Measurements from ENCODE around the gene ADAMTS10. TPM values are rescaled to one million over a fixed set of nuclear protein-coding genes. Genes with fewer than 3 reads are reported as not detected.

The ADAMTS10 gene
- total and polyA plus RNA-seq, 2 of the 13 experiments (the other 11 are each of a cell fraction or from before 2014, with no cell fraction given): 0.49 to 1.7 TPM

DNA sequence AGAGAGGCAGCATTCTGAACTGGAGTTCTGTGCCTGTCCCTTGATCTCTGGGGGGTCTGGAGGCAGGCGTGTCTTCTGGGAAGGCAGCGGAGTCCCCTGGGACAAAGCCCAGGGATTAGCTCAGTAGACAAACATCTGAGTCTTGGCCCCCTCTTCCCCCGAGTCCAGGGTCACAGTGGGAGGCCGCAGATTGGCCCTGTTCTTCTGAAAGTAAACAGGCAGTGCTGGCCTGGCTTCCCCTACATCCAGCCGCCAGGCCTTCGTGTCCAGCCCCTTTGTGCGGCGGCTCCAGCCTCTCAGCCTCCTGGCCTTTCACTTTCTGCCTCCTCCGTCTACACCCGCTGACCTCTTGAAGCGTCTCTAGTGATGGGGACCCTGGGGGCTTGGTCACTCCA, 20.9 kb upstream of the ADAMTS10 start (continued):
- TF ChIP-seq MAFF (IDR thresholded peaks at IDR 0.05; ENCODE audit: low read depth, low read length) (no peak), ZSCAN12 (CRISPR knock-in tag; IDR thresholded peaks at IDR 0.05) (no peak), MEF2D (CRISPR knock-in tag; IDR thresholded peaks at IDR 0.05) (no peak), RFX5 (IDR thresholded peaks at IDR 0.05; ENCODE audit: low read depth, low read length) (no peak), ZNF713 (CRISPR knock-in tag; IDR thresholded peaks at IDR 0.05) (no peak), NR2F6 (IDR thresholded peaks at IDR 0.05) (peak; percentile 89), NR2F6 (CRISPR knock-in tag; IDR thresholded peaks at IDR 0.05) (peak; percentile 92), SMAD9 (CRISPR knock-in tag; IDR thresholded peaks at IDR 0.05) (no peak), FIP1L1 (IDR thresholded peaks at IDR 0.05; ENCODE audit: borderline replicate concordance, insufficient read depth, low read depth, low read length) (no peak), YY1 (IDR thresholded peaks at IDR 0.05; ENCODE audit: insufficient read depth, insufficient replicate concordance, low read depth, low read length) (no peak), ZNF446 (CRISPR knock-in tag; IDR thresholded peaks at IDR 0.05) (no peak), KAT7 (CRISPR knock-in tag; IDR thresholded peaks at IDR 0.05; ENCODE audit: borderline replicate concordance) (no peak), PHF20 (CRISPR knock-in tag; IDR thresholded peaks at IDR 0.05) (no peak), ZNF839 (CRISPR knock-in tag; IDR thresholded peaks at IDR 0.05; ENCODE audit: borderline replicate concordance) (no peak), PCBP1 (IDR thresholded peaks at IDR 0.05; ENCODE audit: borderline replicate concordance, low read depth, low read length) (no peak), MEIS2 (CRISPR knock-in tag; IDR thresholded peaks at IDR 0.05) (peak; percentile 66; the same call in 1 of the 2 replicates)
- TF ChIP-seq, protein P1, sequence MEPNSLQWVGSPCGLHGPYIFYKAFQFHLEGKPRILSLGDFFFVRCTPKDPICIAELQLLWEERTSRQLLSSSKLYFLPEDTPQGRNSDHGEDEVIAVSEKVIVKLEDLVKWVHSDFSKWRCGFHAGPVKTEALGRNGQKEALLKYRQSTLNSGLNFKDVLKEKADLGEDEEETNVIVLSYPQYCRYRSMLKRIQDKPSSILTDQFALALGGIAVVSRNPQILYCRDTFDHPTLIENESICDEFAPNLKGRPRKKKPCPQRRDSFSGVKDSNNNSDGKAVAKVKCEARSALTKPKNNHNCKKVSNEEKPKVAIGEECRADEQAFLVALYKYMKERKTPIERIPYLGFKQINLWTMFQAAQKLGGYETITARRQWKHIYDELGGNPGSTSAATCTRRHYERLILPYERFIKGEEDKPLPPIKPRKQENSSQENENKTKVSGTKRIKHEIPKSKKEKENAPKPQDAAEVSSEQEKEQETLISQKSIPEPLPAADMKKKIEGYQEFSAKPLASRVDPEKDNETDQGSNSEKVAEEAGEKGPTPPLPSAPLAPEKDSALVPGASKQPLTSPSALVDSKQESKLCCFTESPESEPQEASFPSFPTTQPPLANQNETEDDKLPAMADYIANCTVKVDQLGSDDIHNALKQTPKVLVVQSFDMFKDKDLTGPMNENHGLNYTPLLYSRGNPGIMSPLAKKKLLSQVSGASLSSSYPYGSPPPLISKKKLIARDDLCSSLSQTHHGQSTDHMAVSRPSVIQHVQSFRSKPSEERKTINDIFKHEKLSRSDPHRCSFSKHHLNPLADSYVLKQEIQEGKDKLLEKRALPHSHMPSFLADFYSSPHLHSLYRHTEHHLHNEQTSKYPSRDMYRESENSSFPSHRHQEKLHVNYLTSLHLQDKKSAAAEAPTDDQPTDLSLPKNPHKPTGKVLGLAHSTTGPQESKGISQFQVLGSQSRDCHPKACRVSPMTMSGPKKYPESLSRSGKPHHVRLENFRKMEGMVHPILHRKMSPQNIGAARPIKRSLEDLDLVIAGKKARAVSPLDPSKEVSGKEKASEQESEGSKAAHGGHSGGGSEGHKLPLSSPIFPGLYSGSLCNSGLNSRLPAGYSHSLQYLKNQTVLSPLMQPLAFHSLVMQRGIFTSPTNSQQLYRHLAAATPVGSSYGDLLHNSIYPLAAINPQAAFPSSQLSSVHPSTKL (CRISPR knock-in tag; IDR thresholded peaks at IDR 0.05): peak; percentile 83
- TF ChIP-seq, protein P2, sequence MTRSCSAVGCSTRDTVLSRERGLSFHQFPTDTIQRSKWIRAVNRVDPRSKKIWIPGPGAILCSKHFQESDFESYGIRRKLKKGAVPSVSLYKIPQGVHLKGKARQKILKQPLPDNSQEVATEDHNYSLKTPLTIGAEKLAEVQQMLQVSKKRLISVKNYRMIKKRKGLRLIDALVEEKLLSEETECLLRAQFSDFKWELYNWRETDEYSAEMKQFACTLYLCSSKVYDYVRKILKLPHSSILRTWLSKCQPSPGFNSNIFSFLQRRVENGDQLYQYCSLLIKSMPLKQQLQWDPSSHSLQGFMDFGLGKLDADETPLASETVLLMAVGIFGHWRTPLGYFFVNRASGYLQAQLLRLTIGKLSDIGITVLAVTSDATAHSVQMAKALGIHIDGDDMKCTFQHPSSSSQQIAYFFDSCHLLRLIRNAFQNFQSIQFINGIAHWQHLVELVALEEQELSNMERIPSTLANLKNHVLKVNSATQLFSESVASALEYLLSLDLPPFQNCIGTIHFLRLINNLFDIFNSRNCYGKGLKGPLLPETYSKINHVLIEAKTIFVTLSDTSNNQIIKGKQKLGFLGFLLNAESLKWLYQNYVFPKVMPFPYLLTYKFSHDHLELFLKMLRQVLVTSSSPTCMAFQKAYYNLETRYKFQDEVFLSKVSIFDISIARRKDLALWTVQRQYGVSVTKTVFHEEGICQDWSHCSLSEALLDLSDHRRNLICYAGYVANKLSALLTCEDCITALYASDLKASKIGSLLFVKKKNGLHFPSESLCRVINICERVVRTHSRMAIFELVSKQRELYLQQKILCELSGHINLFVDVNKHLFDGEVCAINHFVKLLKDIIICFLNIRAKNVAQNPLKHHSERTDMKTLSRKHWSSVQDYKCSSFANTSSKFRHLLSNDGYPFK (CRISPR knock-in tag; IDR thresholded peaks at IDR 0.05; ENCODE audit: borderline replicate concordance): no peak; the same call in 1 of the 2 replicates
- TF ChIP-seq, protein P3, sequence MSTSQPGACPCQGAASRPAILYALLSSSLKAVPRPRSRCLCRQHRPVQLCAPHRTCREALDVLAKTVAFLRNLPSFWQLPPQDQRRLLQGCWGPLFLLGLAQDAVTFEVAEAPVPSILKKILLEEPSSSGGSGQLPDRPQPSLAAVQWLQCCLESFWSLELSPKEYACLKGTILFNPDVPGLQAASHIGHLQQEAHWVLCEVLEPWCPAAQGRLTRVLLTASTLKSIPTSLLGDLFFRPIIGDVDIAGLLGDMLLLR (CRISPR knock-in tag; IDR thresholded peaks at IDR 0.05): no peak

All from HepG2 (cell line).